ENCODE data around the gene VAT1L.

DNA sequence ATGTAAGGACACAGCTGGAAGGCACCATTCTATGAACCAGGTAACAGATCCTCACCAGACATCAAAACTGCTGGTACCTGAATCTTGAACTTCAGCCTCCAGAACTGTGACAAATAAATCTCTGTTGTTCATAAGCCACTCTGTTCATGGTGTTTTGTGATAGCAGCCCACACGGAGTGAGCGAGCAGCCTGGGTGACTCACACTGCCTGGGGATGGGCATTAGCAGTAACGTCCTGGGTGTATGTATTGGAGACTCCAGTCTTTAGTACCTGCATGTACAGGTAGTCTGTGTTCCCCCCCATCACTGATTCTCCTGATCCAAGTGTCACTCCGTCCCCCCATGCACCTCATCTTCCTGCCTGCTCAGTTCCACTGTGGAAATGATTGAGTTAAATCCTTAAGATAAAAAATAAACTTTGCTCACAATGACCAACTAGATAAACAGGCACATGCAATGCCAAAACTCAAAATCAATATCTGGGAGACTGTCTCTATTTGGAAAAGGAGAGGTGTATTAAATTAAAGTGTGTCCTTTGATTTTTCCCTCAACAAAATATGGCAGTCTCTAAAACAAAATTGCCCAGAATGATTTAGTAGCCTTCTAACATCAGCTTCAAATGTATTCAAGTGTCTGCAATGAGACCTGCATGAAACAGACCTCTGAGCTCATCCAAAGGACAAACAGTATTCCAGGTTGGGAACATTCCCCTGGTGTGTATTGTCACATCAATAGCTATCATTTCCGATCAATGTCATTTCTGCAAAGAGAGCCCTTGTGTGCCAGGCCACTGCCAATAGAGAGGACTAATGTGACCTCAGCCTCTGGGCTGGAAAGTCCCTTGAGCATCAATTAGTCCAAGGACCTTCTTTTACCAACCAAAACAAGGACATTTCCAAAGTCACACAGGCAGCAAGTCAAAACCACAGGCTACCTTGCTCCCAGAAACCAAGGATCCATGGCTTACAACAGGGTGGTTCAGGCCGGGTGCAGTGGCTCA, 12.2 kb upstream of the VAT1L start:
- TF ChIP-seq EZH2phosphoT487 (IDR thresholded peaks at IDR 0.05; ENCODE audit: low read depth, severe bottlenecking, unreplicated experiment) (no peak), EZH2 (IDR thresholded peaks at IDR 0.05; ENCODE audit: borderline replicate concordance) (no peak)
- TF ChIP-seq, protein P1, sequence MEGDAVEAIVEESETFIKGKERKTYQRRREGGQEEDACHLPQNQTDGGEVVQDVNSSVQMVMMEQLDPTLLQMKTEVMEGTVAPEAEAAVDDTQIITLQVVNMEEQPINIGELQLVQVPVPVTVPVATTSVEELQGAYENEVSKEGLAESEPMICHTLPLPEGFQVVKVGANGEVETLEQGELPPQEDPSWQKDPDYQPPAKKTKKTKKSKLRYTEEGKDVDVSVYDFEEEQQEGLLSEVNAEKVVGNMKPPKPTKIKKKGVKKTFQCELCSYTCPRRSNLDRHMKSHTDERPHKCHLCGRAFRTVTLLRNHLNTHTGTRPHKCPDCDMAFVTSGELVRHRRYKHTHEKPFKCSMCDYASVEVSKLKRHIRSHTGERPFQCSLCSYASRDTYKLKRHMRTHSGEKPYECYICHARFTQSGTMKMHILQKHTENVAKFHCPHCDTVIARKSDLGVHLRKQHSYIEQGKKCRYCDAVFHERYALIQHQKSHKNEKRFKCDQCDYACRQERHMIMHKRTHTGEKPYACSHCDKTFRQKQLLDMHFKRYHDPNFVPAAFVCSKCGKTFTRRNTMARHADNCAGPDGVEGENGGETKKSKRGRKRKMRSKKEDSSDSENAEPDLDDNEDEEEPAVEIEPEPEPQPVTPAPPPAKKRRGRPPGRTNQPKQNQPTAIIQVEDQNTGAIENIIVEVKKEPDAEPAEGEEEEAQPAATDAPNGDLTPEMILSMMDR (IDR thresholded peaks at IDR 0.05; ENCODE audit: poor library complexity) = no peak
